ENCODE results near the gene FRMD4B.

FRMD4B gene

DNA sequence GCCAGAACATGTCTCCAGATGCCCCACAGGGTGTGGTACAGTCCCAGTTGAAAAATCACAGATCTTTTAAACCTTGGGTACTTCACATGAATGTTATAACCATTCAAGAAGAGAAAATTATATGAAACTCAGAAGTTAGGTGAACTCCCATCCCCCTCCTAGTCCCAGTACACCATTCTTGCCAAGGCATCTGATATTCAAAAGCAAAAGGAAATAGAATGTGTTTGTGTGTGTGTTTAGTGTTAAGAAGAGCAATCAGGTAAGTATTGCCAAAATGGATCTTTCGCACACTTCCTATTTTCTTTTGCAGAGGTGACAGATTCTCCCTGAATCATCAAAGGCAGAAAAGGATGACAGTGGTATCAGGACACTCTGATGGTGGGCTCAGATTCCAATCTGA lies 219.4 kb downstream of the FRMD4B start:
- DNase-seq: no peak

DNA sequence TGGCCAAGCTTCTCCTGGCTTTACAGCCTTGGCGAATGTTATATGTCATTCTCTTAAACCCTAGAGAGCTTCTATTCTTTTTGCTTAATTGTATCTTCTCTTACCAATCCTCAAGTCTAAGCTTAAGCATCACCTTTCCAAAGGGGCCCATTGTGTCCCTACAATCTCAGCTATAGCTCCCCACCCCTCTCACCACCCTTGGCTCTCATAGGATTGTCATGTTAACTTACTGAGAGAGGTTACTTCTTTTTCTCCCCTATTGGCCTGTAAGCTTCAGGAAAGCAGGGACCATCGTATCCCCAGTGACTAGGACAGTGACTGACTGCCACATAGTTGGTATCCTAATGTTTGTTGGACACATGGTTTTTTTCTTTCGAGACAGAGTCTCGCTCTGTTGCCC lies 220.1 kb downstream of the FRMD4B start:
- no peak for DNase-seq

- DNase-seq: no peak
Measured at GRCh38 chr3:69164296-69164695, 221.6 kb downstream of the FRMD4B start.

DNA sequence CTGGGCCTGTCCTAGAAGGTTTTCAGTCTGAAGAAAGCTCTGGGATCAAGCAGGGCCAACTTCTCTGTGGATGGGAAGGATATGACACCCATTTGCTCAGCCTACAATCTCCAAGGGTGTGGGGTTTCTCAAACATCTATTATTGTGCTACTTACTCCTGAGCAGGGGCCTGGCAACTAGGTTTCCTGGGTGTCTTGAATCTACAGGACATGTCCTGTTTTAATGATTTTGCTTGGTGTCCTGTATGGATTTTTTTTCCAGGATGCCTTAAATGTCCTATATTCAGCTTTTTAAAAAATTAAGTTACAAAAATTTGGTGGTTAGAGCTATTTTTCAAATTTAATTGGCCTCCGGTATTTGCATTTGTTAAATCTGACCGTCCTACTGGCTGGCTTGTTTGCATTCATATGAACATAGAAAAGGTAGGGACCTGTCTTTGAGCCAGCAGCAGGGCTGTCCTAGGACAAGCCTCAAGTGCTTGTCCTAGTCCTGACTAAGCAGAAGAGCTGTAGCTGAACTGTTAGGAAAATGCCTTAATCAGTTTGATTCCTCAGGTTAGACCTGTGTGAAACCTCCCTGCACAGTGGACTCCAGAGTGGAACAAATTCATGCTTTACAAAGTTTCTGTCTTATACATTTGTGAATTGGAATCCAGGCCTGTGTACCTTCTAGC lies 223.4 kb downstream of the FRMD4B start:
- DNase-seq: no peak

DNA sequence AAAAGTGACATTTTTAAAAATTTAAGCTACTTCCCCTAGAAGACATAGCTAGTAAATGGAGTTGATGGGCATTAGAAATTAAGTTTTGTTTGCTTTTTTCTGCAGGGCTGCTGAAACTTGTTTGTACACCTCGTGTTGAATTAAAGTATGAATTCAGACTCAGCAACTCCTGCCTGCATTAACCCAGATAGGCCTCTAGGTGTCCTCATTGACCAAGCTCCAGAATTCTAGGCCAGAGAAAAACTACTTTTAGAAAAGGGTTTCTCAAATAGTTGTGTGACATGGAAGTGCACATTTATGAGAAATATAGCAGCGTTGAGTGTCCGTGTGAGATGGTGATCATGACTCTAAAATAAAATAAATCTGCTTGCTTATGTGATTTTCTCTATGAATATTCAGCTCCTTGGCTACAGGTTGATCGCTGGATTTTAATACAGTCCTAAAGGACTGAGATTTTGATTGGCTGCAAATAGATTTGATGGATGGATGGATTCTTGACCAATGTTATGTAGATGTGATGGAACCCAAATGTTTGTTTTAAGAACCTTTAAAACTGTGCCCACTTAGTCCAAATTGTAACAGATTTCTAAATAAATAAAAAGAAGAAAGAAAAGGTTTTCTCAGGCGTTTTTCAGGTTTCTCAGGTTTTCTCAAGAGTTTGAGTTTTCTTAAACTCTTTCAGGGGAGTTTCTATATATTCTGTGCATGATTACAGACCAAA lies 224.1 kb downstream of the FRMD4B start:
- DNase-seq: no peak

GRCh38 chr3:69160525-69160924 lies 225.4 kb downstream of the FRMD4B start:
- no peak for DNase-seq

- DNase-seq: no peak
Measured at GRCh38 chr3:69160107-69160506, 225.8 kb downstream of the FRMD4B start.

- no peak for DNase-seq
Measured at GRCh38 chr3:69149586-69149985, 236.3 kb downstream of the FRMD4B start.

DNA sequence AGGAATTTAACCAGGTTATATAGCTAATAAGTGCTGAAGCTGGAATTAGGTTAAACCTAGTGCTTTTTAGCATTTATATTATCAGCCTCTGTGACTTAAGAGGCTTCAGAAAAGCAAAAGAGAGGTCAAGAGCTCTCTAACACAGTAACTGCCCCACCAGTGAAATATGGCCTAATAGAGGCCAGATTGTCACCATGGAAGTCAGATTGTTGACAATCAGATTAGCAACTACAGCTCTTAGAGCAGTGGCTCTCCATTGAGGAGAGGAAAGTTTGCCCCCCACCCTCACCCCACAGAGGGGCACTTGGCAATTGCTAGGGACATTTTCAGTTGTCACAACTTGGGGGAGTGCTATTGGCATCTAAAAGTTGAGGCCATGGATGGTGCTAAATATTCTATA lies 240.2 kb downstream of the FRMD4B start:
- no peak for DNase-seq

GRCh38 chr3:69144631-69145245 lies 241.2 kb downstream of the FRMD4B start:
- DNase-seq: no peak

GRCh38 chr3:69143612-69144011 lies 242.3 kb downstream of the FRMD4B start:
- DNase-seq: no peak

DNA sequence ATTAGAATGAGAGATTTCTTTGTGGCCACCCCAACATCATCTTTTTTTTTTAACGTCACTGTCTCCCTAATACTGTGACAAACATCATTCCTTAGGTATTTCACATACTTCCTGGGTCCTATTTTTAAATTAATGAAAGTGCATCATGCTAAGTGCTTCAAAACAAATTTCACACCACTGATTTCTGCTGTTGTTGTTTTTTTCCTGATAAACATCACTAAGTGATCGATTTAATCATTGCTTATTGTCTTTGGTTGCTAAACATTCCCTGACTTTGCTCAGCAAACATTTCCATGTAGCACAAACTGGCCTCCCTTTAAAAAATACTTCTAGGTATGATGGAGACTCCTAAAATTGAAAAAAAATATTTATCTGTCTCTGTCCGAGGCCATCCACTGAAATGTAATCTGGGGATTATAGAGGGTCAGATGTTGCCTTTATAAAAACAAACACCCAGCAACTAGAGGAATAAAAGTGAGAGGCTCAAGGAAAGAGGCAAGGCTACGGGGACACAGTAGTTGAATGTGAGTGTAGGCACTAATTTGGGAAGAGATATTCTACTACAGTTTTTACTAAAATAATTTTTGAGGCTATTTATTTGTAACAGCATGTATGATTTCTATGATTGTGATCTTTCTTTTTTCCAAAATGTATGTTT lies 243.0 kb downstream of the FRMD4B start:
- no peak for DNase-seq

- no peak for DNase-seq
Measured at GRCh38 chr3:69142090-69142489, 243.8 kb downstream of the FRMD4B start.

GRCh38 chr3:69141313-69141712 lies 244.6 kb downstream of the FRMD4B start:
- no peak for DNase-seq

- DNase-seq: no peak
Measured at GRCh38 chr3:69137412-69137811, 248.5 kb downstream of the FRMD4B start.

DNA sequence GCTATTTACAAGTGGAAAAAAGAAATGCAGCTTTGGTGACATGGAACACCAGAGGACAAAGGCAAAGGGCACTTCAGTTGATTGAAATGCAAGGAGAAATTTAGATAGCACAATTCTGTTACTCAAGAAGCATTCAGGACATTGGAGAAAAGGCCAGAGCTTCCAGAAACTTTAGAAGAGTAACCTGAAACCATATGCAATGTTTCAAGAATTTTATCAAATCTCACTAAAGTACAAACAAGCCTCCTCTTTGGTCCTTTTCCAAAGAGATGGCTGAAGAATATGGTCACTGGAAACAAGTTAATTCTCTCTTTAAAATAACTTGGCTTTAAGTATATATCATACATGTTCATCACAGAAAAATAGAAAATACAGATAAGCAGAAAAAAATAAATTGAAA lies 248.9 kb downstream of the FRMD4B start:
- no peak for DNase-seq

GRCh38 chr3:69130689-69131088 lies 255.2 kb downstream of the FRMD4B start:
- DNase-seq: no peak

GRCh38 chr3:69129531-69129930 lies 256.4 kb downstream of the FRMD4B start:
- no peak for DNase-seq

DNA sequence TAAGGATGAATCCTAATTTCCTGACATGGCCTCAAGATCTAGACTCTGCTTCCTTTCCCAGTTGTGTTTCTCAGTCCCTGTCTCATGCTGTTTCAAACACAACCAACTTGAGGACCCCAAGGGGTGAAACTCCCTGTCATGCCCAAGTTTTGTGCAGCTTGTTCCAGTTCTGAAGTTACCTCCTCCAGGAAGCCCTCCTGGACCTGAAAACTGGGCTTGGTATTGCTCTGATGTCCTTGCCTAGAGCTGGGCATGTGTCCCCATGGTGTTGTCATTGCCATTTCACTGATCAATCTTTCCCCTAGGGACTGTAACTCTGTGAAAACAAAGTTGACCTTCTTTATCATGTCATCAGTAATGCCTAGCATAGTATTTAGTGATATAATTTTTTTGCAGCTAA lies 257.4 kb downstream of the FRMD4B start:
- DNase-seq: no peak

- no peak for DNase-seq
Measured at GRCh38 chr3:69126999-69127398, 258.9 kb downstream of the FRMD4B start.

DNA sequence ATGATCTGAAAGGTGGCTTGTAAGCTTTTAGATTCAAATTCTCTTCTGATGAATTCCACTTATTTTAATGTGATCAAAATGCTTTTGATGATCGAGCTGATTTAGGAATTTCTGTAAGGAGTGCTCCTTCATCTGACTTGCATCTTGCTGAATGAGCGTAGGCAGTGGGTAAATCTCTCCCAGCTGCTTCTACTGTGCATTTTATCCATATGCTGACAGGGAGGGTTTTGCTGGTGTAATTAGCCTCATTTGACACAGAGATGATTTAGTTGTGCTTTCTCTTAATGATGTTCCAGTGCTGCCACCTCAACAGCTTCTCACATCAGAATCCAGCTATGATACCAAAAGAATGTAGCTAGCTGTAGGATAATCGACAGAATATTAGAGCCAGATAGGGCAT lies 259.7 kb downstream of the FRMD4B start:
- no peak for DNase-seq

GRCh38 chr3:69122403-69122802 lies 263.5 kb downstream of the FRMD4B start, which contains the start of gene LMOD3:
TSS of gene LMOD3 (minus strand) at chr3:69122595. CDS start at chr3:69122386, 209 bp downstream.
- DNase-seq: no peak

GRCh38 chr3:69121950-69122349 lies 263.9 kb downstream of the FRMD4B start:
- DNase-seq: no peak

DNA sequence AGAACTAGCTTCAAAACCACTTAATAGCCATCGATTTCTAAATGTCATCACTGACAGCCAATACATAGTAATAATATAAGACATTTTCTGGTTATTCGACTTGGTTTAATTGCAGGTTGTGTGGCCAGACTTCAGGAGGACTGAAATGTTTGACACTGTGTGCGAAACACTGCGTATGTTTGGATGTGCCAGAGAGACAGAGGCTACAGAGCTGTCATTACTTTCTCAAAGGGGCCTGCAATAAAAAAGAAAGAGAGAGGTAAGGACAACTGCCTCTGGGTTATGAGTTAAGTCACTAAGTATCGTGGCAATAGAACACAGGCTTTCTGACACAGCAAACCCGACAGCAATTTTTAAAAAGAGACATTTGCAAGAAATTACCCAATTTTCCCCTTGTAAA lies 264.4 kb downstream of the FRMD4B start:
- DNase-seq: no peak

Measured in right forelimb (tissue), 1 donor.